GM12801 (cell line): ENCODE data around the gene IER5L.

Experiments used
- CTCF ChIP-seq: IDR thresholded peaks from one replicate; pipeline ENCODE4 v1.5.1; 2011; ENCODE audit warnings: control low read depth; ENCODE audit not compliant: insufficient read length; ENCODE audit errors: extremely low read depth

Gene IER5L

GRCh38 chr9:129202613-129203555 is 24.8 kb upstream of the IER5L start:
- no peak for TF ChIP-seq CTCF

DNA sequence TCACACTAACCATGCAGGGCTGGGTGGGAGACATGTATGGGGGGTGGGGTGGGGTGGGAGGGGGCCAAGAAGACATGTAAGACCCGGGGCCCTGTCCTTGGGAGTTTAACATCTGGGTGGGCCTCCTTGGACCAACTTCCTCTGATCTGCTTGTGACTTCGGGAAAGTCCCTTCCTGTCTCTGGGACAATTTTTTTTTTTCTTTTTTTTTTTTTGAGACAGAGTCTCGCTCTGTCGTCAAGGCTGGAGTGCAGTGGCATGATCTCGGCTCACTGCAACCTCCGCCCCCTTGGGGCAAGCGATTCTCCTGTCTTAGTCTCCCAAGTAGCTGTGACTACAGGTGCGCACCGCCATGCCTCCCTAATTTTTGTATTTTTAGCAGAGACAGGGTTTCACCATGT is 23.8 kb upstream of the IER5L start:
- TF ChIP-seq CTCF: no peak

DNA sequence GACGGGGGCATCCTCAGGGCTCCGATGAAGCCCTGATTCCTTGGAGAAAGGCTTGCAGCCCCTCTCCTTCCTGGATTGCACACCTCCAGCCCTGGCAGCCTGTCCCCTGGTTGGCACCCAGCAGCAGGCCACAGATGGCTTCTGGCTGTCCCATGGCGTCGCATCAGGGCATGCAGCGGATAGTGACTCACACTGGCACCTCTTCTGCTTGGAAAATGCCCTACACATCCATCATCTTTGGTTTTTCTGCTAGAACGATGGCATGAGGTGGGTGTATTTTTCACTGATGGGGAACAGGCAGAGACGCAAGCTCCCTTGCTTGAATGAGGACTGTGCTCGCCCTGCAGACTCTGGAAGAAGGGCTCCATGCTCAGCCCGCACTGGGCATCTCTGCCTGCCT is 23.2 kb upstream of the IER5L start:
- TF ChIP-seq CTCF: no peak

GRCh38 chr9:129200255-129200654 is 22.2 kb upstream of the IER5L start:
- TF ChIP-seq CTCF: no peak

GRCh38 chr9:129199044-129199435 is 21.0 kb upstream of the IER5L start:
- TF ChIP-seq CTCF: no peak

- TF ChIP-seq CTCF: no peak
Observed at GRCh38 chr9:129198319-129199043, 20.4 kb upstream of the IER5L start.

GRCh38 chr9:129197978-129198318 is 19.9 kb upstream of the IER5L start:
- TF ChIP-seq CTCF: no peak
